Stimulated activated CD8-positive, alpha-beta memory T cell treated with anti-CD3 and anti-CD28 coated beads, Interleukin-12 subunit alpha, Interleukin-12 subunit beta, amount 100 ng/mL, for 4 hours (primary cell): ENCODE data around the gene AHNAK.
"Not testable (repeated sequence)": the region's sequence is repeated elsewhere in the genome, so short reads cannot be mapped to it uniquely, and the experiment has no call there.

Experiments used
- DNase-seq: peaks from one replicate; pipeline ENCODE4 v3.0.0-alpha.2; 2020; ENCODE audit warnings: low read depth

AHNAK gene, protein sequence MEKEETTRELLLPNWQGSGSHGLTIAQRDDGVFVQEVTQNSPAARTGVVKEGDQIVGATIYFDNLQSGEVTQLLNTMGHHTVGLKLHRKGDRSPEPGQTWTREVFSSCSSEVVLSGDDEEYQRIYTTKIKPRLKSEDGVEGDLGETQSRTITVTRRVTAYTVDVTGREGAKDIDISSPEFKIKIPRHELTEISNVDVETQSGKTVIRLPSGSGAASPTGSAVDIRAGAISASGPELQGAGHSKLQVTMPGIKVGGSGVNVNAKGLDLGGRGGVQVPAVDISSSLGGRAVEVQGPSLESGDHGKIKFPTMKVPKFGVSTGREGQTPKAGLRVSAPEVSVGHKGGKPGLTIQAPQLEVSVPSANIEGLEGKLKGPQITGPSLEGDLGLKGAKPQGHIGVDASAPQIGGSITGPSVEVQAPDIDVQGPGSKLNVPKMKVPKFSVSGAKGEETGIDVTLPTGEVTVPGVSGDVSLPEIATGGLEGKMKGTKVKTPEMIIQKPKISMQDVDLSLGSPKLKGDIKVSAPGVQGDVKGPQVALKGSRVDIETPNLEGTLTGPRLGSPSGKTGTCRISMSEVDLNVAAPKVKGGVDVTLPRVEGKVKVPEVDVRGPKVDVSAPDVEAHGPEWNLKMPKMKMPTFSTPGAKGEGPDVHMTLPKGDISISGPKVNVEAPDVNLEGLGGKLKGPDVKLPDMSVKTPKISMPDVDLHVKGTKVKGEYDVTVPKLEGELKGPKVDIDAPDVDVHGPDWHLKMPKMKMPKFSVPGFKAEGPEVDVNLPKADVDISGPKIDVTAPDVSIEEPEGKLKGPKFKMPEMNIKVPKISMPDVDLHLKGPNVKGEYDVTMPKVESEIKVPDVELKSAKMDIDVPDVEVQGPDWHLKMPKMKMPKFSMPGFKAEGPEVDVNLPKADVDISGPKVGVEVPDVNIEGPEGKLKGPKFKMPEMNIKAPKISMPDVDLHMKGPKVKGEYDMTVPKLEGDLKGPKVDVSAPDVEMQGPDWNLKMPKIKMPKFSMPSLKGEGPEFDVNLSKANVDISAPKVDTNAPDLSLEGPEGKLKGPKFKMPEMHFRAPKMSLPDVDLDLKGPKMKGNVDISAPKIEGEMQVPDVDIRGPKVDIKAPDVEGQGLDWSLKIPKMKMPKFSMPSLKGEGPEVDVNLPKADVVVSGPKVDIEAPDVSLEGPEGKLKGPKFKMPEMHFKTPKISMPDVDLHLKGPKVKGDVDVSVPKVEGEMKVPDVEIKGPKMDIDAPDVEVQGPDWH (N-terminal part only)

DNA sequence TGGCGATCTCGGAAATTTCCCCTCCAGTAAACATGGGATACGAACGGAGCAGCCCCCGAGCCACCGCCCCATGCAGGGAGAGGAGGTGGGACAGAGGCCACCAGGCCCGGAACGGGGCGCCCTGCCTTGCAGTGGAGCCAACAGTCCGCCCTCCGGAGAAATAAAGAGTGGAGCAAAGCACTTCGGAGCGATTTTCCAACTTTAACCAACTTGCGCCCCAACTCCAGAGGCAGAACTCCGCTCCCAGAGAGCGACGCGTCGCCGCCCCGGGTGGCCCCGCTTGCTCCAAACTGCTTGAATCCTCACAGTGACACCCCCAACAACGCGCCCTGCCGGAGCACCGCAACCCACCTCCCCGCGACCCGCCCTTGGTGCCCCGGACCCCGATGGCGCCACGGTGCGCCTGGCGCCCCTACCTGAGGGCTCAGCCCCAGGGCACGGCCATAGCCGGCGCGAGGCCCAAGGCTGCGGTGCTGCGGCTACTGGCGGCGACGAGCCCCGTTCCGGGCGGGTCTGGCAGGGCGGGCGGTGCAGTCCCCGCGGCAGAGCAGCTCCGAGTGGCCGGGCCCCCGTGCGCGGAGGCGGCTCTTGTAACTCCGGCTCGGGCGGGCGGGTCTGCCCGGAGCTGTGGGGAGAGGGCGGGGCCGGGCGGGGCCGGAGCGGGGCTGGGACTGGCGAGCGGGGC, at the start of gene AHNAK:
Gene AHNAK, minus strand, starts transcription at position 563 of the 685 bp plus-strand sequence. CDS start 10,708 bp downstream, outside the sequence.
- DNase-seq, result no peak

- no peak for DNase-seq
Observed at GRCh38 chr11:62595124-62595523, 48.5 kb upstream of the AHNAK start.

DNA sequence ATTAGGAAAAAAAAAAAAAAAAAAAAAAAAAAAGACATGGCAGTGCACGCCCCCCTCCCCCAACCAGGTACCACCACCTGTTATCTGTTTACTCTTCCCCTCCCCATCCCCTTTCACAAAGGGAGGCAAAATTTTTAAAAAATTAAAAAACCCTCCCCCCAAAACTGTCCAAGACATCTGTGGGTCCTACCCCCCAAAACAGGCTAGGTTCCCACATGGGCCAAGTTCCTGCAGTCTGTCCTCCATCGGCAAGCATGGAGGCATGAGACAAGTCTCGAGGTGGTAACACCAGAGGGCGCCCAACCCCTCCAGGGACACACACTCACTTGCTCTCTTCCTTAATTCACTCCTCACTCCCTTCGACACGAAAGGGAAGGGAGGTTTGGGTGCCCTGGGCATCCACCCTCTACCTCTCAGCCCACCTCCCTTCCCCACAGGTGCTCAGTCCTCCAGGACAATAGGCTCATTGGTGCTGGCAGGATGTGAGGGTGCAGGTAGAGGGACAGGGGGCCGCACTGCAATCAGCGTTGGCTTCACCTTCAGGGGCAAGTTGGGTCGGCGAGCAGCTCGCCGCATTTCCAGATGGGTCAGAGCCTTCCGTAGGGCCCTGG, 46.9 kb upstream of the AHNAK start:
- DNase-seq, result peak; percentile 49

DNA sequence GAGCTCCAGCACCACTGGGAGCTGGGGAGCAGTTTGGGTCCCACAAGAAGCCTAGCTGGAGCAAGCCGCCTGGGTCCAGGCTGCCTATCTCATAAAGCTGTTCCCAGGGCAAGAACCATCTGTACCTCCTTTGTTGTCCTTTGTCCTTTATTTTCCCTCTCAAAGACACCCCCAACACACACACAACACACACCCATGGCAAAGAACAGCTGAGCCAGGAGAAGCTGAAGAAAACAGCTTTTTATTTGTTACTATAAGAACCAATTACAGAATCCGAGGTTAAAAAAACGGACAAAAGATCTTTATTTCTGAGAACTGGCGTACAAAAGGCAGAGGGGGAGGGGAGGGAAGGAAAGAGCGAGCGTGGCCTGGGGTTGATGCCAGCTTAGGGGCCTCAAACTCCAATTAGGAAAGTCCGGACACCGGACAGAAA, 46.4 kb upstream of the AHNAK start:
- no peak for DNase-seq

GRCh38 chr11:62592146-62592815, 45.7 kb upstream of the AHNAK start:
- no peak for DNase-seq

GRCh38 chr11:62591448-62592145, 45.0 kb upstream of the AHNAK start, which contains the start of gene TUT1:
Gene TUT1, minus strand, starts transcription at chr11:62591523. Its CDS starts 38 bp downstream, at chr11:62591485.
- DNase-seq, result peak; percentile 90

DNA sequence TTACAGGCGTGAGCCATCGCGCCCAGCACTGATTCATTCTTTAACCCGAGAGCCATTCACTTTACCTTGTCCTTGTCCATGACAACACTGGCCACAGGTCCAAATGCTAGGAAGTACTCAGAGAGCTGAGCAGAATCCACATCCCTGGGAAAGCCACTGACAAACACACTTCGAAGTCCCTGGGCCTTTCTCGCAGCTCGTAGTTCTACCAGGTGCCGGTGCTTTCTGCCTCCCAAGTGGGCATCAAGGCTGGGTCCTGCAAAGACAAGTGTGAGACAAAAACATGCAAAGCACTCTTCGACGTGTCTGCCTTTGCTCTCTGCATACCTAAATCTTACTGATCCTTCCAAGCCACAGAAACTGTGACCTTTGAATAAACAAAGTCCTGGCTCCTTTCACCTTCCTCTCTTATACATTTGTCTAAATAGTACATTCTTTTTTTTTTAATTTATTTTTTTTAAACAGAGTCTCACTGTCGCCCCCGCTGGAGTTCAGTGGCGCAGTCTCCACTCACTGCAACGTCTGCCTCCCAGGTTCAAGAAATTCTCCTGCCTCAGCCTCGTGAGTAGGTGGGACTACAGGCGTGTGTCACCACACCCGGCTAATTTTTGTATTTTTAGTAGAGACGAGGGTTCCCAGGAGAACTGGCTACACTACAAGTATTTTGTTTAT, 42.5 kb upstream of the AHNAK start:
- DNase-seq, result no peak

DNA sequence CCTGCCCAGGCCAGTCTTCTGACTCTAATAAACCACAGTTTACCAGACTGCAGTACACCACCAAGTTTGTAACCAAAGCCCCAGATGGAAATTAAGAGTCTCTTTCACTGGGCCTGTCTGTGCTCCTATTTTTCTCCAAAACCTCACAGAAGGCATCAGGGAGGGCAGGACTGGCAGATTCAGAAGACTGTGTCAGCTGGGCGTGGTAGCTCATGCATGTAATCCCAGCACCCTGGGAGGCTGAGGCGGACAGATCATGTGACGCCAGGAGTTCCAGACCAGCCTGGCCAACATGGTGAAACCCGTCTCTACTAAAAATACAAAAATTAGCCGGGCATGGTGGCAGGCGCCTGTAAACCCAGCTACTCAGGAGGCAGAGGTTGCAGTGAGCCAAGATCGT, 38.8 kb upstream of the AHNAK start:
- not testable (repeated sequence) for DNase-seq

DNA sequence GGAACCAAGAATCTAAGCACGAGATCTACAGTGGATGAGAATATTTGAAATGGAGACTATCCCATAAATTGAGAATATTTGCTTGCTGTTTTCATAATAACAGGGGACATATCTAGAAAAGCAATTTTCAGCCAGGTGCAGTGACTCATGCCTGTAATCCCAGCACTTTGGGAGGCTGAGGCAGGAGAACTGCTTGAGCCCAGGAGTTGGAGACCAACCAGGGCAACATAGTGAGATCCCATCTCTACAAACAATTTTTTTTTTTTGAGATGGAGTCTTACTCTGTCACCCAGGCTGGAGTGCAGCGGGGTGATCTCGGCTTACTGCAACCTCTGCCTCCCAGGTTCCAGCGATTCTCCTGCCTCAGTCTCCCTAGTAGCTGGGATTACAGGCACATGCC, 35.1 kb upstream of the AHNAK start:
- DNase-seq, result not testable (repeated sequence)

DNA sequence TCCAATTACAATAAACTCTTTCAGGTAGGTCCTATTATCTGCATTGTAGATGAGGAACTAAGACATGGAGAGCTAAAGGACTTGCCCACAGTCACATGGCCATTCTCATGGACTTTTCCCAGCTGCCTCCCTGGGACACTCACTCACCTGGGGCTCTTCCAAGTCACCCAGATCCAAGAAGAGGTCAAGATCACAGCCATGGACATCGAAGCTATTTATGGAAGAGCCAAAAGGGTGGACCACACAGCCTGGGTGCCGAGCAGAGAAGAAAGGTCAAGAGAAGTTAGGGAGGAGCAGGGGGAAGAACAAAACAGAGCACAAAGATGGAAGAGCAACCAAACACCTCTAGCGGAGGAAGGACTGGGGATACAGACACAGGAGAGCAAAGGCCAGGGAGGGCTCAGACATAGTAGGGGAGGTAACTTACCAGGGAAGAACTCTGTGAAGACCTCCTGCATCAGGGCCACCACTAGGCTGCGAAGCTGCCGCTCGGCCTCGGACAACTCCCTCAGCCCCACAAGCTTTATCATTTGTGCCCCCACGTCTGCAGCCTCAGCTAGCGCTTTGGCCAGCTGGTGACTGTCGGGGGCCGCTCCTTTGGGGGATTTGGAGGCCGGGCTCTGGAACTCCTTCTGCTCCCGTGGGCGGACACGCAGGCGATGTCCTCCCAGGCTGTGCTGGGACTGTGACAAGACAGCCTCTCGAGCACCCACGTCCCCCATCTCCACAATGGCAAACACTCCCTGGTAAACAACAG, 34.5 kb upstream of the AHNAK start:
- no peak for DNase-seq

DNA sequence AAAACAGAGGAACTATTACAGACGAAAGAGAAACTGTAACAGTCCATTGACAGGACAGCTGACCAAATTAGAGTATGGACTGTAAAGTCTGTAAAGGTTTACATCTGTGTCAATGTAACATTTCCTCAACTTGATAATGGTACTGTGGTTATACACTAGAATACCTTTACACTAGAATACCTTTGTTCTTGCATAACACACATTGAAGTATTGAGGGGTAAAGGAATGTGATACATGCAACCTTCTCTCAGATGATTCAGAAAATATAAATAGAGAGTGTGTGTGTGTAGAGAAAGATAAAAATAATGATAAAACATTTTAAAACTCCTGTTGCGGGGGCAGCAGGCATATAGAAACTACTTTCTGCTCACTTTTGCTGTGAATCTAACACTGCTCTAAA, 32.6 kb upstream of the AHNAK start:
- no peak for DNase-seq

DNA sequence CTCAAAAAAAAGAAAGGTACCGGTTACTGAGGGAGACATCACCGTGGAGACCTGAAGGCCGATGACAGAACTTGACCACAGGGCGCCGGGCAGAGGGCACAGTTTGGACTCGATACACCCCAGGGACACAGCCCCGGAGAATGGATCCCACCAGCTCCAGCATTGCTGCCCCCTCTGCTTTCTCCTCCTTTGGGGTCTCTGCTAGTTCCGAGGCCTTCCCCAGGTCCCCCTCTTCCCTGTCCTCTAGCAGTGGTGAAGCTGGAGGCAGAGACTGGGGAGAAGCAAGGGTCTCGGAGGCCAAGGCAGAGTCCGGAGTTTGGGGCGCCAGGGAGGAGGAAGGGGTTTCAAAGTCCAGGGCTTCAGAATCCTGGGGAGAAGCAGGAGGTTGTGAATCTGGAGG, 31.9 kb upstream of the AHNAK start:
- no peak for DNase-seq

DNA sequence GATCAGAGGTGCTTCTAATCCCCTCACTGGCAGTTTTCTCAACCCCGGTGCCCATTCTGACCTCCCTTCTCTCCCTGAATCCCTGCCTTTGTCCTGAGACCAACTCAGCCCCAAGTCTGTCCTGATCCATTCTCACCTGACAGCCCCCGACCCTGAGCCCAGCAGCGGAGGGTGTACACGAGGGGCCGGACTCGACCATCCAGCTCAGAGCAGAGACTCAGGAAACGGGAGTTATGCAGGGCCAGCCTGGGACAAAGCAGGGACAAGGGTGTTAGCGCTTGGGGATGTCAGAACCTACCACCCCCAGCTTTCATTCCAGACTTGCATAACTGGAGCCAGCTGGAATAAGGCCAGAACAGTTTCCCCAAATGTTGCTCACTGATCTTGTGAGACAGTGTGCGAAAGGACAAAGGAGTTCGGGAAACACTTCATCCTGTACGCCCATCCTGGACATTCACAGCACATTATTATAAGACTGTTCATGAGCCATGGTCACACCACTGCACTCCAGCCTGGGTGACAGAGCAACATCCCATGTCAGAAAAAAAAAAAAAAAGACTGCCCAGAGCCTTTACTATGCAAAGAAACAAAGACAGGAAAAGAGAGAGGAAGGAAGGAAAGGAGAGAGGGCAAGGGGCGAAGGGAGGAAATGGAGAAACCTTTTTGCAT, 30.6 kb upstream of the AHNAK start:
- no peak for DNase-seq

DNA sequence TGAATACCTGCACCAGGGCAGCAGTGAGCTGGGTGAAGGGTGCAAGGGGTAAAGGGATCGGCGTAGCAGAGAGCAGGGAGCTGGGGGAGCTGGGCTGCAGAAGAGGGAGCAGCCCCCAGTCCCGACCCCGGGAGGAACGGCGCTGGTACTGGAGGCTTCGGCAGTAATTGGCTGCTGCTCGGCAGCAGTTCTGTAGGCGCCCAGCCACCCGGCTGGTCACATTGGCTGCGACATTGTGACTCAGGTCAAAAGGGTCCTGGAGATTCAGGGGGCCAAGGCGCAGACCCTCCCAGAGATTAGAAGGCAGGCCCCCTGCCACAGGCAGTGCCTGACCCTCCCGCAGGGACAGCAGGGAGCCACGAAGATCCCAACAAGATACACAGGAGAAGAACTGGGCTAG, 29.2 kb upstream of the AHNAK start:
- no peak for DNase-seq

- no peak for DNase-seq
Observed at GRCh38 chr11:62575156-62575555, 28.6 kb upstream of the AHNAK start.

GRCh38 chr11:62574363-62575071, 27.9 kb upstream of the AHNAK start:
- no peak for DNase-seq
